ENCODE results near the gene IGSF5.

DNA sequence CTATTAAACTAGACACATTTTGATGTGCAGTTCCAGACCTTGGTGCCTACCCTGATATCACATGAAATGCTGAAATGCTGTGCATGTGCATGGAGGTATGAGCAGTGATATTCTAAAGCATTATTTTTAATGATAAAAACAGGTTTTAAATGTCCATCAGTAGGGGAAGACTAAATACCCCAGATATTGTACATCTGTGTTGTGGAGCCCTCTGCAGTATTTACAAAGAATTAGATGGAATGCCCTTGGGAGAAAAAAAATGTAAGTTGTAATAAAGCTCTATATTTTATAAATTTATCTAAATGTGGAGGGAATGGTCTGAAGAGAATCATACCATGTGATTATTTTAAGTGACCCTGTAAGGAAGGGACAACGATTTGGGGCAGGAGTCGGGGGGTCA, 39.1 kb upstream of the IGSF5 start:
- TF ChIP-seq CTCF (IDR thresholded peaks at IDR 0.05) (no peak), ZFX (IDR thresholded peaks at IDR 0.05; ENCODE audit: borderline replicate concordance) (no peak)
